HG02571 (cell line): ENCODE results near the gene VIT.
"Not testable (repeated sequence)": the region's sequence is repeated elsewhere in the genome, so short reads cannot be mapped to it uniquely, and the experiment has no call there.

Experiments
- ATAC-seq: cut with Tn5 transposase; IDR thresholded peaks from one replicate; pipeline ENCODE4 v1.9.1; 2021; ENCODE audit warnings: mild to moderate bottlenecking, moderate library complexity; ENCODE audit not compliant: unreplicated experiment

Gene VIT

GRCh38 chr2:36801088-36801487 lies 104.6 kb downstream of the VIT start:
- no peak for ATAC-seq

- no peak for ATAC-seq
These were observed 106.4 kb downstream of the VIT start for GRCh38 chr2:36802952-36803351.

- no peak for ATAC-seq
These were observed 109.2 kb downstream of the VIT start for GRCh38 chr2:36805635-36806224.

- ATAC-seq = no peak
These were observed 110.8 kb downstream of the VIT start for GRCh38 chr2:36807223-36807886.

GRCh38 chr2:36808386-36809068 lies 112.0 kb downstream of the VIT start:
- no peak for ATAC-seq

GRCh38 chr2:36809069-36809445 lies 112.5 kb downstream of the VIT start:
- ATAC-seq = no peak

GRCh38 chr2:36811071-36811470 lies 114.6 kb downstream of the VIT start:
- no peak for ATAC-seq

- no peak for ATAC-seq
These were observed 115.7 kb downstream of the VIT start for GRCh38 chr2:36812196-36812595.

- no peak for ATAC-seq
These were observed 122.0 kb downstream of the VIT start for GRCh38 chr2:36818542-36818941.

GRCh38 chr2:36819095-36819711 lies 122.7 kb downstream of the VIT start:
- no peak for ATAC-seq

- no peak for ATAC-seq
These were observed 124.6 kb downstream of the VIT start for GRCh38 chr2:36820942-36821605.

GRCh38 chr2:36823862-36824261 lies 127.4 kb downstream of the VIT start:
- ATAC-seq = no peak

- no peak for ATAC-seq
These were observed 127.8 kb downstream of the VIT start for GRCh38 chr2:36824273-36824672.

GRCh38 chr2:36824683-36825082 lies 128.2 kb downstream of the VIT start:
- ATAC-seq = not testable (repeated sequence)

- no peak for ATAC-seq
These were observed 134.7 kb downstream of the VIT start for GRCh38 chr2:36831185-36831584.

GRCh38 chr2:36834203-36834602 lies 137.7 kb downstream of the VIT start:
- no peak for ATAC-seq

- ATAC-seq = no peak
These were observed 138.4 kb downstream of the VIT start for GRCh38 chr2:36834731-36835524.

- no peak for ATAC-seq
These were observed 143.6 kb downstream of the VIT start for GRCh38 chr2:36839976-36840617.

- no peak for ATAC-seq
These were observed 147.3 kb downstream of the VIT start for GRCh38 chr2:36843838-36844237.

- no peak for ATAC-seq
These were observed 152.8 kb downstream of the VIT start for GRCh38 chr2:36849265-36849664.
